ENCODE results near the gene TPM1.

Gene TPM1

GRCh38 chr15:63018639-63019038 is 23.9 kb upstream of the TPM1 start:
- DNase-seq: no peak

- no peak for DNase-seq
Observed at GRCh38 chr15:63019511-63020109, 22.9 kb upstream of the TPM1 start.

GRCh38 chr15:63020128-63020527 is 22.4 kb upstream of the TPM1 start:
- no peak for DNase-seq

- DNase-seq: no peak
Observed at GRCh38 chr15:63020759-63021430, 21.7 kb upstream of the TPM1 start.

- no peak for DNase-seq
Observed at GRCh38 chr15:63022181-63022580, 20.4 kb upstream of the TPM1 start.

- no peak for DNase-seq
Observed at GRCh38 chr15:63022663-63023062, 19.9 kb upstream of the TPM1 start.

- DNase-seq: no peak
Observed at GRCh38 chr15:63023351-63023945, 19.1 kb upstream of the TPM1 start.

- no peak for DNase-seq
Observed at GRCh38 chr15:63025460-63025859, 17.1 kb upstream of the TPM1 start.

- DNase-seq: no peak
Observed at GRCh38 chr15:63027646-63028045, 14.9 kb upstream of the TPM1 start.

- DNase-seq: no peak
Observed at GRCh38 chr15:63028442-63029110, 14.0 kb upstream of the TPM1 start.

GRCh38 chr15:63029676-63030075 is 12.9 kb upstream of the TPM1 start:
- DNase-seq: no peak

GRCh38 chr15:63030101-63030551 is 12.4 kb upstream of the TPM1 start:
- DNase-seq: no peak

GRCh38 chr15:63034578-63034977 is 8.0 kb upstream of the TPM1 start:
- DNase-seq: no peak

- no peak for DNase-seq
Observed at GRCh38 chr15:63035253-63035652, 7.3 kb upstream of the TPM1 start.

- no peak for DNase-seq
Observed at GRCh38 chr15:63035977-63036376, 6.6 kb upstream of the TPM1 start.

- DNase-seq: no peak
Observed at GRCh38 chr15:63037976-63038720, 4.4 kb upstream of the TPM1 start.

GRCh38 chr15:63038926-63039673 is 3.4 kb upstream of the TPM1 start:
- DNase-seq: no peak

- no peak for DNase-seq
Observed at GRCh38 chr15:63039811-63040210, 2.7 kb upstream of the TPM1 start.

GRCh38 chr15:63040509-63040908 is 2.0 kb upstream of the TPM1 start:
- no peak for DNase-seq

GRCh38 chr15:63040954-63041353 is 1.6 kb upstream of the TPM1 start:
- no peak for DNase-seq

- DNase-seq: no peak
Observed at GRCh38 chr15:63041402-63041973, 1.1 kb upstream of the TPM1 start.

GRCh38 chr15:63042877-63043334 is 359 bp downstream of the TPM1 start:
- no peak for DNase-seq

Measured in activated CD4-positive, alpha-beta T cell treated with anti-CD3 and anti-CD28 coated beads for 48 hours (primary cell).